ENCODE data around the gene HS3ST2.

The HS3ST2 gene

GRCh38 chr16:22813948-22814710, at the start of gene HS3ST2:
HS3ST2 (plus strand) TSS chr16:22814162; CDS start chr16:22814611, 449 bp downstream.
- DNase-seq, result peak; percentile 40

- no peak for DNase-seq
Observed at GRCh38 chr16:22764662-22765327, 49.2 kb upstream of the HS3ST2 start.

- no peak for DNase-seq
Observed at GRCh38 chr16:22765479-22765878, 48.5 kb upstream of the HS3ST2 start.

GRCh38 chr16:22770866-22771265, 43.1 kb upstream of the HS3ST2 start:
- DNase-seq, result no peak

GRCh38 chr16:22771551-22771950, 42.4 kb upstream of the HS3ST2 start:
- no peak for DNase-seq

GRCh38 chr16:22775220-22775922, 38.6 kb upstream of the HS3ST2 start:
- no peak for DNase-seq

GRCh38 chr16:22781480-22781879, 32.5 kb upstream of the HS3ST2 start:
- DNase-seq, result no peak

GRCh38 chr16:22782314-22782713, 31.6 kb upstream of the HS3ST2 start:
- no peak for DNase-seq

GRCh38 chr16:22784690-22785214, 29.2 kb upstream of the HS3ST2 start:
- no peak for DNase-seq

GRCh38 chr16:22785552-22785951, 28.4 kb upstream of the HS3ST2 start:
- no peak for DNase-seq

GRCh38 chr16:22786284-22786683, 27.7 kb upstream of the HS3ST2 start:
- DNase-seq, result no peak

- no peak for DNase-seq
Observed at GRCh38 chr16:22786691-22787090, 27.3 kb upstream of the HS3ST2 start.

GRCh38 chr16:22787466-22788192, 26.3 kb upstream of the HS3ST2 start:
- DNase-seq, result peak; percentile 51

GRCh38 chr16:22788193-22788530, 25.8 kb upstream of the HS3ST2 start:
- no peak for DNase-seq

- no peak for DNase-seq
Observed at GRCh38 chr16:22789281-22789945, 24.5 kb upstream of the HS3ST2 start.

- DNase-seq, result no peak
Observed at GRCh38 chr16:22797551-22797950, 16.4 kb upstream of the HS3ST2 start.

GRCh38 chr16:22799113-22799512, 14.8 kb upstream of the HS3ST2 start:
- DNase-seq, result no peak

- DNase-seq, result no peak
Observed at GRCh38 chr16:22804893-22805292, 9.1 kb upstream of the HS3ST2 start.

- DNase-seq, result no peak
Observed at GRCh38 chr16:22805326-22805725, 8.6 kb upstream of the HS3ST2 start.

- DNase-seq, result no peak
Observed at GRCh38 chr16:22806811-22807210, 7.2 kb upstream of the HS3ST2 start.

- DNase-seq, result no peak
Observed at GRCh38 chr16:22810226-22810625, 3.7 kb upstream of the HS3ST2 start.

- DNase-seq, result no peak
Observed at GRCh38 chr16:22813223-22813947, 577 bp upstream of the HS3ST2 start.
